Activated CD4-positive, alpha-beta memory T cell treated with anti-CD3 and anti-CD28 coated beads for 36 hours (primary cell): ENCODE results near the gene KRT75. TPM values are rescaled to one million over a fixed set of nuclear protein-coding genes. Genes with fewer than 3 reads are reported as not detected.
"Not testable (repeated sequence)": the region's sequence is repeated elsewhere in the genome, so short reads cannot be mapped to it uniquely, and the experiment has no call there.

Experiments
- CTCF ChIA-PET: fragments of 350-600 bp; sonication (Branson Sonifier 250); formaldehyde crosslinking; loops from one replicate; lab custom pipeline; 2021; ENCODE audit warnings: antibody characterized with exemption, inconsistent platforms; lab: Charles Lee
- POLR2A ChIA-PET: fragments of 350-600 bp; sonication (Branson Sonifier 250); formaldehyde crosslinking; loops from one replicate; lab custom pipeline; 2021; ENCODE audit warnings: antibody characterized with exemption; lab: Charles Lee
- DNase-seq: peaks from one replicate; pipeline ENCODE4 v3.0.0-alpha.2; 2020
- H3K27ac Mint-ChIP-seq: one replicate; pipeline ENCODE4 v1.8.0; 2021; ENCODE audit warnings: mixed read lengths
- H3K27me3 Mint-ChIP-seq: one replicate; pipeline ENCODE4 v1.8.0; 2021; ENCODE audit warnings: mixed read lengths
- H3K36me3 Mint-ChIP-seq: one replicate; pipeline ENCODE4 v1.8.0; 2021; ENCODE audit warnings: mixed read lengths
- H3K4me1 Mint-ChIP-seq: one replicate; pipeline ENCODE4 v1.8.0; 2021; ENCODE audit warnings: low read depth, mixed read lengths
- H3K4me3 Mint-ChIP-seq: one replicate; pipeline ENCODE4 v1.8.0; 2021; ENCODE audit warnings: mild to moderate bottlenecking, mixed read lengths
- H3K9me3 Mint-ChIP-seq: one replicate; pipeline ENCODE4 v1.8.0; 2021; ENCODE audit warnings: mixed read lengths
- intact Hi-C: fragments of 100-400 bp; cut with micrococcal nuclease; formaldehyde crosslinking; loops from one replicate; pipeline ENCODE4 v1.15.1; 2023
- total RNA-seq, 2 experiments: library from RNA; stranded (reverse); gene quantifications; one replicate each; pipeline ENCODE4 v1.2.3, GENCODE V29; 2021

KRT75 gene
- total RNA-seq, 2 experiments from 2014 or later: not detected

- DNase-seq, CTCF ChIA-PET, intact Hi-C loops, H3K4me1 Mint-ChIP-seq, H3K4me3 Mint-ChIP-seq, H3K36me3 Mint-ChIP-seq, POLR2A ChIA-PET, H3K9me3 Mint-ChIP-seq, H3K27ac Mint-ChIP-seq: not testable (repeated sequence)
- H3K27me3 Mint-ChIP-seq: peaks cover 26% of the 10 kb centered on the region
These were observed 13.0 kb upstream of the KRT75 start for GRCh38 chr12:52447196-52447595.

- Mint-ChIP-seq H3K27me3 (peaks cover 33% of the 10 kb centered on the region), H3K9me3 (no peaks in the 10 kb centered on the region), H3K4me1 (no peaks in the 10 kb centered on the region), H3K4me3 (no peak overlapping the region), H3K36me3 (no peaks in the 10 kb centered on the region), H3K27ac (no peak overlapping the region)
- intact Hi-C loops: no loop called here
- ChIA-PET CTCF (no interaction called here), POLR2A (no interaction called here)
- DNase-seq: no peak
These were observed 12.3 kb upstream of the KRT75 start for GRCh38 chr12:52446367-52447045.

GRCh38 chr12:52445876-52446275 is 11.7 kb upstream of the KRT75 start:
- Mint-ChIP-seq H3K27me3 (peaks cover 38% of the 10 kb centered on the region), H3K4me3 (no peak overlapping the region), H3K9me3 (no peaks in the 10 kb centered on the region), H3K4me1 (no peaks in the 10 kb centered on the region), H3K36me3 (no peaks in the 10 kb centered on the region), H3K27ac (no peak overlapping the region)
- intact Hi-C loops: no loop called here
- ChIA-PET POLR2A (no interaction called here), CTCF (no interaction called here)
- no peak for DNase-seq

GRCh38 chr12:52444647-52445595 is 10.8 kb upstream of the KRT75 start:
- H3K36me3 Mint-ChIP-seq: no peaks in the 10 kb centered on the region
- DNase-seq: no peak
- peaks cover 42% of the 10 kb centered on the region for H3K27me3 Mint-ChIP-seq
- intact Hi-C loops: no loop called here
- ChIA-PET CTCF (interaction anchor here (1.2 kb wide), 1 partner anchor 72 kb away, joined by 3 read pairs; no protein-coding TSS in a partner anchor), POLR2A (no interaction called here)
- H3K9me3 Mint-ChIP-seq: no peaks in the 10 kb centered on the region
- H3K4me1 Mint-ChIP-seq: no peaks in the 10 kb centered on the region
- H3K4me3 Mint-ChIP-seq: no peak overlapping the region
- no peak overlapping the region for H3K27ac Mint-ChIP-seq

GRCh38 chr12:52443966-52444365 is 9.8 kb upstream of the KRT75 start:
- no peaks in the 10 kb centered on the region for H3K36me3 Mint-ChIP-seq
- CTCF ChIA-PET: interaction anchor here (1.2 kb wide), 1 partner anchor 71 kb away, joined by 3 read pairs; no protein-coding TSS in a partner anchor
- intact Hi-C loops: no loop called here
- no peak for DNase-seq
- POLR2A ChIA-PET: no interaction called here
- no peaks in the 10 kb centered on the region for H3K9me3 Mint-ChIP-seq
- no peaks in the 10 kb centered on the region for H3K4me1 Mint-ChIP-seq
- H3K27ac Mint-ChIP-seq: no peak overlapping the region
- H3K4me3 Mint-ChIP-seq: no peak overlapping the region
- peaks cover 44% of the 10 kb centered on the region for H3K27me3 Mint-ChIP-seq

GRCh38 chr12:52442600-52443061 is 8.5 kb upstream of the KRT75 start:
- Mint-ChIP-seq H3K4me3 (no peak overlapping the region), H3K36me3 (no peaks in the 10 kb centered on the region), H3K27me3 (peaks cover 43% of the 10 kb centered on the region), H3K9me3 (no peaks in the 10 kb centered on the region), H3K4me1 (no peaks in the 10 kb centered on the region), H3K27ac (no peak overlapping the region)
- intact Hi-C loops: no loop called here
- DNase-seq: no peak
- POLR2A ChIA-PET: no interaction called here
- CTCF ChIA-PET: no interaction called here

- Mint-ChIP-seq H3K36me3 (no peaks in the 10 kb centered on the region), H3K27me3 (peaks cover 43% of the 10 kb centered on the region), H3K4me3 (no peak overlapping the region), H3K4me1 (no peaks in the 10 kb centered on the region), H3K27ac (no peak overlapping the region), H3K9me3 (no peaks in the 10 kb centered on the region)
- intact Hi-C loops: no loop called here
- no peak for DNase-seq
- CTCF ChIA-PET: interaction anchor here (0.6 kb wide), 1 partner anchor 429 kb away, joined by 3 read pairs; no protein-coding TSS in a partner anchor
- POLR2A ChIA-PET: no interaction called here
These were observed 7.2 kb upstream of the KRT75 start for GRCh38 chr12:52441320-52441911.

GRCh38 chr12:52440821-52441319 is 6.7 kb upstream of the KRT75 start:
- Mint-ChIP-seq H3K27me3 (peaks cover 39% of the 10 kb centered on the region), H3K9me3 (no peaks in the 10 kb centered on the region), H3K4me3 (no peak overlapping the region), H3K36me3 (no peaks in the 10 kb centered on the region), H3K4me1 (no peaks in the 10 kb centered on the region), H3K27ac (no peak overlapping the region)
- DNase-seq: no peak
- intact Hi-C loops: no loop called here
- POLR2A ChIA-PET: no interaction called here
- CTCF ChIA-PET: interaction anchor here (0.6 kb wide), 1 partner anchor 430 kb away, joined by 3 read pairs; no protein-coding TSS in a partner anchor

- ChIA-PET CTCF (no interaction called here), POLR2A (no interaction called here)
- DNase-seq: no peak
- no peaks in the 10 kb centered on the region for H3K36me3 Mint-ChIP-seq
- no peaks in the 10 kb centered on the region for H3K9me3 Mint-ChIP-seq
- H3K4me3 Mint-ChIP-seq: no peak overlapping the region
- H3K27me3 Mint-ChIP-seq: peaks cover 38% of the 10 kb centered on the region
- H3K4me1 Mint-ChIP-seq: no peaks in the 10 kb centered on the region
- no peak overlapping the region for H3K27ac Mint-ChIP-seq
- intact Hi-C loops: no loop called here
These were observed 5.7 kb upstream of the KRT75 start for GRCh38 chr12:52439845-52440244.

- H3K9me3 Mint-ChIP-seq: no peaks in the 10 kb centered on the region
These were observed 5.2 kb upstream of the KRT75 start for GRCh38 chr12:52439420-52439819.

GRCh38 chr12:52438305-52439301 is 4.4 kb upstream of the KRT75 start:
- ChIA-PET POLR2A (interaction anchor here (0.8 kb wide), 1 partner anchor 77 kb away, joined by 3 read pairs; no protein-coding TSS in a partner anchor), CTCF (no interaction called here)
- DNase-seq: no peak
- H3K27ac Mint-ChIP-seq: no peak overlapping the region
- H3K36me3 Mint-ChIP-seq: no peaks in the 10 kb centered on the region
- peaks cover 30% of the 10 kb centered on the region for H3K27me3 Mint-ChIP-seq
- no peak overlapping the region for H3K4me3 Mint-ChIP-seq
- intact Hi-C loops: no loop called here
- no peaks in the 10 kb centered on the region for H3K4me1 Mint-ChIP-seq
- no peaks in the 10 kb centered on the region for H3K9me3 Mint-ChIP-seq

More at GRCh38 chr12:52439420-52439819, 5.2 kb upstream of the KRT75 start:
- Mint-ChIP-seq H3K4me1 (no peaks in the 10 kb centered on the region), H3K27ac (no peak overlapping the region), H3K4me3 (no peak overlapping the region), H3K27me3 (peaks cover 34% of the 10 kb centered on the region), H3K36me3 (no peaks in the 10 kb centered on the region)
- no peak for DNase-seq
- ChIA-PET CTCF (no interaction called here), POLR2A (interaction anchor here (0.8 kb wide), 1 partner anchor 77 kb away, joined by 3 read pairs; no protein-coding TSS in a partner anchor)
- intact Hi-C loops: no loop called here
